Measurements from ENCODE around the gene CUX1.
"Not testable (repeated sequence)": the region's sequence is repeated elsewhere in the genome, so short reads cannot be mapped to it uniquely, and the experiment has no call there.

The CUX1 gene

DNA sequence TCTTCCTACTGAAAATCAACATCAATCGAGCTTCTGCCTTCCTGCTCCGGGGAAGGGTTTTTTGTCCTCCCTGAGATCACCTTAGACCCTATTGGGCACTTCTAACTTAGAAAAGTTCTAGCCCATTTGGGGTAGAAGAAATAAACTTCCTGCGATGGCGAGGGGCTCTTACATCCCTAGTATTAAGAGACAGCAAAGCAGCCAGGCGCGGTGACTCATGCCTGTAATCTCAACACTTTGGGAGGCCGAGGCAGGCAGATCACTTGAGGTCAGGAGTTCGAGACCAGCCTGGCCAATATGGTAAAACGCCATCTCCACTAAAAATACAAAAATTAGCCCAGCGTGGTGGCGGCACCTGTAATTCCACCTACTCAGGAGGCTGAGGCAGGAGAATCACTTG lies 507.7 kb downstream of the CUX1 start:
- not testable (repeated sequence) for DNase-seq

DNA sequence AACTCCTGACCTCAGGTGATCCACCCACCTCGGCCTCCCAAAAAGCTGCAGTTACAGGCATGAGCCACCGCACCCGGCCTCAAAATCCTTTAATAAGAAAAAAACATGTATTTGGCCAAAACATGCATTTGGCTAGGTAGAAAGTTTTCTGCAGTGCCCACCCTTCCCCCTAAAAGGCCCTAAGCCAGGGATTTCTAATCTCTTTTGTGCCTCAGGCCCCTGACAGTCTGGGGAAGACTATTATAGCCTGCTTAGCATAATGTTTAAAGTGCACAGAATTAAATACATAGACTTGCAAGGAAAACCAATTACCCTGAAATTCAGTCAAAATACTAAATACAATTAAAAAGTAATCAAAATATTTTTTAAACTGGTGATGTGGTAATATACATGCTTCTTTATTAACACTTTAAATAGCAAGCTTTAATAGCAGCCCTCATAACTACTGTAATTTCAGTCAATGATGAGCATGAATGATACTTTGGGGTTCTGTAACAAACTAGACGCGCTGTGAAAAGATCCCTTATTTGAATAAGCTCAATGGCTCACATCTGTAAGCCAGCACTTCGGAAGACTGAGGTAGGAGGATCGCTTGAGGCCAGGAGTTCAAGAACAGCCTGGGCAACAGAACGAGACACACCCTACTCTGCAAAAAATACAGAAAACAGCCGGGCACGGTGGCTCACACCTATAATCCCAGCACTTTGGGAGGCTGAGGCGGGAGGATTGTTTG lies 508.9 kb downstream of the CUX1 start:
- DNase-seq, result no peak

GRCh38 chr7:102327183-102327582 lies 509.8 kb downstream of the CUX1 start:
- not testable (repeated sequence) for DNase-seq

DNA sequence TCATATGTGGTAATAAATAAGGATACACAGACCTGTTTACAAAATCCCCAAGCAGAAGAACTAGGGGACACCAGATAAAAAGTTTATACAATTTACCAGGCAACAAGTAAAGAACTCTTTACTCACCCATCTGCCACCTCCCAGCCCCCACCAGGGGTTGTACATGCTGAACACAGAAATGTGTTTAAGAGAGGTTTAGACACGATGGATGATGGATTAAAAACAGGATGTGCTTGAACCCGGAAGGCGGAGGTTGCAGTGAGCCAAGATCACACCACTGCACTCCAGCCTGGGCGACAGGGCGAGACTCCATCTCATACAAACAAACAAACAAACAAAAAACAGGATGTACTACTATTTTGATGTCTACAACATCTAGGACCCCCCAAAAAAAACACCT lies 511.4 kb downstream of the CUX1 start:
- not testable (repeated sequence) for DNase-seq

DNA sequence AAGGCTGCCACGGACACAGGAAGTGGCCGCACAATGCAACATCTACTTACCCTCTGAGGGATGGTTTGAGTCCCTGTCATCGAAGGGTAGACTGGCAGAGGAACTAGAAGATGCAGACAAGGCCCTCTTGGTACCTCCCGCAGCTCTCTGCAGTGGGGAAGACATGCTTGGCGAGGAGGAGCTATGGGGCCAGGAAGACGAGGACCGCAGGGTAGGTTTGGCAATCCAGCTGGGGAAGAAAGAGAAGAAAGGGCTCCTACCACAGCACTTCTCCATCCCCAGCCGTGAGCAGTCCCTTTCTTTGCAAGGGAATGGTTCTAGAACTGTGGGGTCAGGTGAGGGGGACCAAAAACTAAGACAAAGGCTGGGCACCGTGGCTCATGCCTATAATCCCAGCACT lies 511.9 kb downstream of the CUX1 start:
- not testable (repeated sequence) for DNase-seq

- DNase-seq, result not testable (repeated sequence)
Observed at GRCh38 chr7:102330666-102331460, 513.4 kb downstream of the CUX1 start.
